Inflammatory macrophage treated with lipopolysaccharide for 4 hours (primary cell): ENCODE results near the gene CUZD1.
"Not testable (repeated sequence)": the region's sequence is repeated elsewhere in the genome, so short reads cannot be mapped to it uniquely, and the experiment has no call there.

Experiments
- DNase-seq: peaks from one replicate; pipeline ENCODE4 v3.0.0-alpha.2; 2020

CUZD1 gene, protein sequence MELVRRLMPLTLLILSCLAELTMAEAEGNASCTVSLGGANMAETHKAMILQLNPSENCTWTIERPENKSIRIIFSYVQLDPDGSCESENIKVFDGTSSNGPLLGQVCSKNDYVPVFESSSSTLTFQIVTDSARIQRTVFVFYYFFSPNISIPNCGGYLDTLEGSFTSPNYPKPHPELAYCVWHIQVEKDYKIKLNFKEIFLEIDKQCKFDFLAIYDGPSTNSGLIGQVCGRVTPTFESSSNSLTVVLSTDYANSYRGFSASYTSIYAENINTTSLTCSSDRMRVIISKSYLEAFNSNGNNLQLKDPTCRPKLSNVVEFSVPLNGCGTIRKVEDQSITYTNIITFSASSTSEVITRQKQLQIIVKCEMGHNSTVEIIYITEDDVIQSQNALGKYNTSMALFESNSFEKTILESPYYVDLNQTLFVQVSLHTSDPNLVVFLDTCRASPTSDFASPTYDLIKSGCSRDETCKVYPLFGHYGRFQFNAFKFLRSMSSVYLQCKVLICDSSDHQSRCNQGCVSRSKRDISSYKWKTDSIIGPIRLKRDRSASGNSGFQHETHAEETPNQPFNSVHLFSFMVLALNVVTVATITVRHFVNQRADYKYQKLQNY

DNA sequence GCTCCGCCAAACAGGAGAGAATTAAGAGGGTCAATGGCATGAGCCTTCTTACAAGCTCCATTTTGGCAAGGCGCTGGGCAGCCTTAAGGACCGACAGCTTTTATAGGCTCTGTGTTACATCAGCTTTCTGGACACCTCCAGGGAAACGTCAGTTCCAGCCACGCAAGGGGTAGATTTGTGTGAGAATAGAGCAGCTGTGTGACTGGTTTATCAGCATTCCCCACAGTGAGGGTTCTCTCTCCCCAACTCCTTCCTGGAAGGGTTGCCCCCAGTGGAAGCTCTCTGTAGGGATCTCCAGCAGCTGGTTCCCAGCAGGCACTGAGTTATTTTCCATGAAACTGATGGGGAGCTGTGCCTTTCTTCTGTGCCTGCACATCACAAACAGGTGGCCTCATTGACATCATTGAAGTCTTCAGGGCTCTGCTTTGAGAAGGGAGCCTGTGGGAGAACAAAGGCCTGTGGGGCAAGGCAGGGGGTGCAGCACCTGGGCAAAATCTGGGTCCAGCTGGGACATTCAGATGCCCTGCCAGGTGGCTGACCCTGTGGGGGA lies at the start of gene CUZD1:
CUZD1 (minus strand) TSS at position 75 of the 550 bp plus-strand sequence; CDS start at position 61, 14 bp downstream.
- DNase-seq: no peak

DNA sequence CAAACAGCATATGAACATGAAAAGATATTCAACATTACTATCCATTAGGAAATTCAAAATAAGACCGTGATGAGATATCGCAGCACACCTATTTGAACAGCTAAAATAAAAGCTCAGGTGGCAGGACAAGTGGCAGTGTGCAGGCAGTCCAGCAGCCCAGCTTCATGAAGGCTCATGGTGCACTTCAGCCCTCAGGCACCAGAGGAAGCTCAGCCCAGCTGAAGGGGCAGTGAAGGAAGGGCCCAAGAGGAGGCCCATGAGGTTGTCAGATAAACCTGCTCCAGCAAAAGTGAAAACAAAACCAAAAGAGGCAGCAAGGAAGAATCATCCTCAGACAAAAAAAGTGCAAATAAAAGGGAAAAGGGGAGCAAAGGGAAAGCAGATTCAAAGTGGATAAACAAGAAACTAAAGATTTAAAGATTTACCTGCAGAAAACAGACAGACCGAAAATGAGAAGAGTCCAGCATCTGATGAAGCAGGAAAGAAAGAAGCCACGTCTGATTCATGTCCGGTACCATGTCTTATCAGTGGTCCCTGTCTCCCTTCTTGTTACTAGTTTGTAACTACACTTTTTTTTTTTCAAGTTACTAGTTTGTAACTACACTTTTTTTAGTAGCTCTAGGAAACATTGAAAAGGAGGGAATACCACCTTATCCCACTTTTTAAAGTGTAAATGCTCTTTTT lies 48.7 kb upstream of the CUZD1 start:
- no peak for DNase-seq

DNA sequence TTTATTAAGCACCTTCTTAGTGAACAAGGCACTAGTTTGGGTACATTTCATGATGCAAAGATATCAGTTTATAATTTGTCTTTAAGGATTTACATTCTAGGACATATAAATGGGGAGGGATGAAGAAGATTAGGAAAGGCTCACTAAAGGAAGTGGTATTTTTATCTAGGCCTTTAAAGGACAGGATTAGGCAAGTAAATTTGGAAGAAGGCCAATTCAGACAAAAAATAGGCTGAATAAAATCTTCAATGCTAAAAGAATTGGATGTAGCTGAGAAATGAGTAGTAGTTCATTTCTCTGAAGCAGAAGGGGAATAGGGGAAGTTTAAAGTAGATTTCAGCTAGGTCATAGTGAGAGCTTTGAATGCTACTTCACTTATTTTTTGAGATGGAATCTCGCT lies 38.5 kb upstream of the CUZD1 start:
- no peak for DNase-seq

DNA sequence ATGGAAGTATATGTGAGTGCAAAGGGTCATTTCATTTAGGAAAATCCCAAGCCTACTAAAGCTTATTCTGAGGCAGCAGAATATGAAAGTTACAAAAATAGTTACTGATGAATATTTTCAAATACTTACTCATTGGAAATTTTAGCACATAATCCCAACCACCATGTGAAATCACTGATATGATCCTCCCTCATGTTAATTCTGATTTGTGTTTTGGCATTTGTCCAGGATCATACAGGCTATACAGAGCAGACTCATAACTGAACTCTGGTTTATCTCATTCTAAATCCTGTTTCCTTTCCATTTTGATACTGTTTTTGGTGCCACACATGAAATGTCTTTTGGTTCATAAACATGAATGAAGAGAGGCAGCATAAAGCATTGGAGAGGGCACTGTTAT lies 37.1 kb upstream of the CUZD1 start:
- DNase-seq: no peak

DNA sequence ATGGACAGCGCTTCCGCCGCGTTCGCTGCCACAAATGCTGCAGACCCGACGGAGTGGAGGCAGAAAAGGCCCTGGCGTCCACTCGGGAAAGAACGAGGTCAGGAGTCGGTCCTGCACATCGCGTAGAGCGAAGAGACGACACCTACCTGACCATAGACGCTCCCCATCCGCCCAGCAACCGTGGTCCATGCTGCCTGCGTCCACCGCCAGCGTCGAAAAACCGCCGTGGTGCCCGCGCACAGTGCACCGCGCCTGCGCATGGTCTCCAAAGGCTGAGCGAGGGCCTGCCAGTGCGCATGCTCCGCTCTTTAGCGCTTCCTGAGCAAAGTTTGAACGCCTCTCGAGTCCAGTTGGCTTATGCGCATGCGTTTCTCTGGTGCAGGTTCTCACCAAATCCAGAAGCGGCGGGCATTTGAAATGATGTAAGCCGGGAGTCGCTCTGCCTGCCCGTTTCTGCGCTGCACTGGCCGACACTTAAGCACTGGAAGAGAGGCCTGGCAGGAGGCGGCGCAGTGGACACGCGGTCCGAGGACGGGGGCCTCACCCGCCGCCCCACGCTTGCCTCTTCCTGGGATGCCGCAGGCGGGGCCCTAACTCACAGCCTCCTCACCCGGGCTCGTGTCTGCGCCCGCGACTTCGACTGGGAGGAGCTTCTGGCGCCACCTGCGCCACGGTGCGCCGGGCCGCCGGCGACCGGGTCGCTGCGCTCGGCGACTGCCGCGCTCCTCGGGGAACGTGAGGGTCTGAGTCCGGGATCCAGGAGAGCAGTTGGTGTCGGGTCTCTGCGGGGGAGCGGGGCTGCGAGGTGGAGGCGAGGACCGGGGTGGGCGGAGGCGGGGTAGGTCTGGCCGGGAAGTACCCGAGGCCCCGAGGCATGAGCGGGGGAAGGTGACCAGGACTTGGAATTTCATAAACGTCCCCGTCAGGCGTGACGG lies 33.9 kb upstream of the CUZD1 start, which contains the start of gene FAM24B:
FAM24B (minus strand) TSS at position 243 of the 935 bp plus-strand sequence. CDS start 29,066 bp downstream, outside the sequence.
- DNase-seq: peak; percentile 97

DNA sequence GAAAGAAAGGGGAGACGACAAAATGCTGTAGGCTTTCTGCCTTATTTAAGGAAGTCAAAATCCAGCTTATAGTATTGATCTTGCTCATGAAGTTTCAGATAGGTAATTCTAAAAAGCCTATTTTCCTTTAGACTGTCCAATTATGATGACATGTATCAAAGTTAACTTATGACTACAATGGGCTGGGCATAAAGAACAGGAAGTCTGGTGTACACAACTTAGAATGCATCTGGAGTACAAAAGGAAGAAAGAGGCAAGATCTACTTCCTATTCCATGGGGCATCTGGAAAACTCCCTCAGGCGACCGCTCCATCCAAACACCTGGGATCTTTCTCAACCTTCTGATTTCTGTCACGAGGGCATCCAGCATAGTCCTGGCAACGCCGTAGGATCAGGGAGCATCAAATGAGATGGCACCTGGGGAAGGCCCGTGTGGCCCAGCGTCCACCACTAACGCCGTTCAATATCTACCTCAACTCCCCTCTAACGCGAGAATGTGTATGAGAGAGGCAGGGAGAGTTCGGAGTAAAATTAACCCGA lies 33.2 kb upstream of the CUZD1 start:
- DNase-seq: peak; percentile 41

DNA sequence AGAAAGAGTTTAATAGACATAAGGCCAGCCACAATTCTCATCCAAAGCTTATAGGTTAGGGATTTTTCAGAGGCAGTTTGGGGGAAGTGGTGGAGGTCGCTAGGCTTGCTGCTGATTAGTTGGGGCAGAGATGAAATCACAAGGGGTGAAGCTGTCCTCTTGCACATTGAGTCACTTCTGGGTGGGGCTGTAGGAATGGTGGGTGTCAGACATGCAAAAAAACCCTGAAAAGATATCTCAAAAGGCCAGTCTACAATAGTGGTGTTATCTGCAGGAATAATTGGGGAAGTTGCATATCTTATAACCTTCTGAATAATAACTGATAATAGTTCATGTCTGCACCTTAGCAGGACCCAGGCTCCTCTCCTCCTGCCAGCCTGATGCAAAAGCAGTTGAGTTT lies 31.6 kb upstream of the CUZD1 start:
- DNase-seq: peak; percentile 26

DNA sequence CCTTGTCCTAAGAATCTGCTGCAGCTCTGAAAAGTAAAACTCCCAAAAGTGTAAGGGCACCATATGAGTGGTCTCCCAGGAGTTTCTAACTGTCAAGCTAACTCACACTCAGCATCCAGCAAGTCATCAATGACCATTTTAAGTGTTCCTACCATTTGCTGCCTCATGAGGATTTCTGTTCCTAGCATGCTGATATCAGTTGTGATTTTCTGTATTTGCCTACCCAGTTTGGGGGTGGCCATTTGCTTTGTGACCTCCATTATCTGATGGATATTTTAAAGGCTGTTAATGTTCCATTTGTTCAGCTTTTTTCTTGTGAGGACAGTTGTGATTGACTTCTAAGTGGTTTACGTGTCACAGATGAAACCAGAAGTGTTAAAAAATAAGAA lies 30.8 kb upstream of the CUZD1 start:
- DNase-seq: no peak

DNA sequence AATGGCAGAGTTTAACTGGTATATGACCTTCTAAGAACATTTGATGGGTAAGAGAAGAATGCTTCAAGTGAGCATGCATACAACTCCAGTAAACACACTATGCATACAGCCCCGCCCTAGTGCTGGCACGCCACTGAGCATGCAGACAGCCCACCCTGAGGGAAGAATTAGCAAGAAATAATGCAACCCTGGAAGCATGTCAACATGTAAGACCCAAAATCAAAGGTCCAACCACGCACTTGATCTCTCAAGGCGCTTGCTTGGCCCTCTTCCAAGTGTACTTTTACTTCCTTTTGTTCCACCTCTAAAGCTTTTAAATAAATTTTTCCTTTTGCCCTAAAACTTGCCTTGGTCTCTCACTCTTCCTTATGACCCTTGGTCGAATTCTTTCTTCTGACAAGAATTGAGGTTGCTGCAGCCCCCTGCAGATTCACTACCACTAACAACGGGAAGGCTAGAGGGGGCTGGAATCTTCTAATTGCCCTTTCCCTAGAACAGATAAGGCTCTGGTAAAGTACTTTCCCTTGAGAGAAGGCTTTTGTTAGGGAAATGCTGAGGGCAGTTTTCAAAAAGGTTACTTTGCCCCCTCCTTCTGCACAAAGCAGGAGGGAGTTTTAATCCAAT lies 30.3 kb upstream of the CUZD1 start:
- DNase-seq: no peak

DNA sequence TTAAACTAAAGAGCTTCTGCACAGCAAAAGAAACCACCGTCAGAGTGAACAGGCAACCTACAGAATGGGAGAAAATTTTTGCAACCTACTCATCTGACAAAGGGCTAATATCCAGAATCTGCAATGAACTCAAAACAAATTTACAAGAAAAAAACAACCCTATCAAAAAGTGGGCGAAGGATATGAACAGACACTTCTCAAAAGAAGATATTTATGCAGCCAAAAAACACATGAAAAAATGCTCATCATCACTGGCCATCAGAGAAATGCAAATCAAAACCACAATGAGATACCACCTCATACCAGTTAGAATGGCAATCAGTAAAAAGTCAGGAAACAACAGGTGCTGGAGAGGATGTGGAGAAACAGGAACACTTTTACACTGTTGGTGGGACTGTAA lies 26.3 kb upstream of the CUZD1 start:
- not testable (repeated sequence) for DNase-seq

DNA sequence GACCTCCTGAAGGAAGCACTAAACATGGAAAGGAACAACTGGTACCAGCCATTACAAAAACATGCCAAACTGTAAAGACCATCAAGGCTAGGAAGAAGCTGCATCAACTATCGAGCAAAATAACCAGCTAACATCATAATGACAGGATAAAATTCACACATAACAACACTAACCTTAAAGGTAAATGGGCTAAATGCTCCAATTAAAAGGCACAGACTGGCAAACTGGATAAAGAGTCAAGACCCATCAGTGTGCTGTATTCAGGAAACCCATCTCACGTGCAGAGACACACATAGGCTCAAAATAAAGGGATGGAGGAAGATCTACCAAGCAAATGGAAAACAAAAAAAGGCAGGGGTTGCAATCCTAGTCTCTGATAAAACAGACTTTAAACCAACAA lies 23.1 kb upstream of the CUZD1 start:
- DNase-seq: not testable (repeated sequence)

DNA sequence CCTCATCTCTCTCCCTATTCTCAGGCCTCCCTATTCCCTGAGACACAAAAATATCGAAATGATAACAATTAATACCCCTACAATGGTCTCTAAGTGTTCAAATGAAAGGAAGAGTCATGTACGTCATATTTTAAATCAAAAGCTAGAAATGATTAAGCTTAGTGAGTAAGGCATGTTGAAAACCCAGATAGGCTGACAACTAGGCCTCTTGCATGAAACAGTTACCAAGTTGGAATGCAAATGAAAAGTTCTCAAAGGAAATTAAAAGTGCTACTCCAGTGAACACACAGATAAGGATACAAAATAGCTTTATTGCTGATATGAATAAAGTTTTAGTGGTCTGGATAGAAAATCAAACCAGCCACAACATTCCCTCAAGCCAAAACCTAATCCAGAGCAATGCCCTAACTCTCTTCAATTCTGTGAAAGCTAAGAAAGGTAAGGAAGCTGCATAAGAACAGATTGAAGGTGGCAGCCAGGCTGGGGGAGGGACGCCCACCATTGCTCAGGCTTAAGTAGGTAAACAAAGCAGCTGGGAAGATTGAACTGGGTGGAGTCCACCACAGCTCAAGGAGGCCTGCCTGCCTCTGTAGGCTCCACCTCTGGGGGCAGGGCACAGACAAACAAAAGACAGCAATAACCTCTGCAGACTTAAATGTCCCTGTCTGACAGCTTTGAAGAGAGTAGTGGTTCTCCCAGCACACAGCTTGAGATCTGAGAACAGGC lies 21.3 kb upstream of the CUZD1 start:
- DNase-seq: not testable (repeated sequence)

DNA sequence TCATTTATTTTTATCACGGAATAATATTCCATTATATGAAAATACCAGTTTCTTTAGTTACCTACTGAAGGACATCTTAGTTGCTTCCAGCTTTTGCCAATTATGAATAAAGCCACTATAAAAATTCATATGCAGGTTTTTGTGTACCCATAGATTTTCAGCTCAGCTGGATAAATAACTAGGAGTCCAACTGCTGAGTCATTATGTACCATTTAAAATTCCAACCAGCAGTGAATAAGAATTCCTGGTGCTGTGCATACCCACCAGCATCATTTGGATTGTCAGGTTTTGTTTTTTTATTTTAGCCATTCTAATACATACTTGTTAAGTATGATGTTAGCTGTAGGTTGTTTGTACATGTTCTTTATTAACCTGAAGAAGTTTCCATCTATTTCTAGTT lies 19.2 kb upstream of the CUZD1 start:
- no peak for DNase-seq

DNA sequence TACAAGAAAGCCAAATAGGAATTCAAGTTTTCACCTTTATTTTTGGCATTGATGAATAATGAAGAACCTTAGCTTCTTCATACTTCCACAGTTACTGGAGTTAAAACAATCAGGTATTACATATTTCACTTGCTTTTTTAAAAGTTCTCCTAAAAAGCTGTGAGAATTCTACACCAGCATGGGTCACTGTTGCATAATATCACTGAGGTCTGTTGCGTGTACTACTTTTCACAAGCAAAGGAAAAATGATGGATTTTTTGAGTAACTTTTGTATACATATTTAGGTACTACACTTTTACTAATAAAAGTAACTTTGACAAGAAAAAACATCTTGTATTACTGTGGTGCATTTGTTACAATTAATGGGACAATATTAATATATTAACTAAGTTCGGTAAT lies 18.5 kb upstream of the CUZD1 start:
- DNase-seq: no peak

DNA sequence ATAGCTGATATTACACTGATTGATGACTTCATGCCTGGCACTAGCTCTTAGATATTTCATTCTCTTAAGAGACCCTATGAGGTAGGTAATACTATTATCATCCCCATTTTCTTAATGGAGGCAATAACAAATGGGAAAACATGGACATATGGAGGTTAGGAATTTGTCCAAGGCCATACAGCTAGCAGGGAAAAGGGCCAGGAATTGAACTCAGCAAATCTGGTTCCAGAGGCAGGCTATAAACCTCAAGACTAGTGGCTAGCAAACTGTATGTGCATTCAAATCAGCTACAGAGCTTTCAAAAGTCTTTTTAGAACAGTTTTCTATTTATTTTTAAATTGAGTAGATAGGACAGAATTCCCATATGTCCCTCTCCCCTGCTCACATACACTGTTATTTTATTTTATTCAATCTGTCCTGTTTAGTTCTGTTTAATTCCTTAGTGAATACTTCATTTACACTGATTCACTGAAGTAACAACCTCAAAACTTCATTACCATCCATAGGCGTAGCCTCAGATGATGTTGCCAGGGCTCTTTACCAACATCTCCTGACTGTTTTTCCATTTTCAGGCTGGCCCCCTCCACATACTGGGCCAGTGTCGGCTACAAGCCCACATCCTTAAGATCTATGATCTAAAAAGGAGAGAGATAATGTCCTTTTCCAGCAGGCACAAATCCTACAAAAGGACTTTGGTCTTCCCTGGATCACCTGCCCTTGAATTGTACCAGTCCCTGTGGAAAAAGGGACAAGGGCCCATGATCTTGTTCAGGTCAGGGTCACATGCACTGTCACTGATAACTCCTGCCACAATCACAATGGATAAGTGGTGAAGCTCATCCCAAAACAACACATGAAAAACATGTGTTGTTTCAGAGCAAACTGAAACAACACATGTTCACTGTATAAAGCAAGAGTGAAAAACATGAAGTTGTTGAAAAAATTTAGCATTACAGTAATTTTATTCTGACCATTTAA lies 17.8 kb upstream of the CUZD1 start:
- DNase-seq: no peak

DNA sequence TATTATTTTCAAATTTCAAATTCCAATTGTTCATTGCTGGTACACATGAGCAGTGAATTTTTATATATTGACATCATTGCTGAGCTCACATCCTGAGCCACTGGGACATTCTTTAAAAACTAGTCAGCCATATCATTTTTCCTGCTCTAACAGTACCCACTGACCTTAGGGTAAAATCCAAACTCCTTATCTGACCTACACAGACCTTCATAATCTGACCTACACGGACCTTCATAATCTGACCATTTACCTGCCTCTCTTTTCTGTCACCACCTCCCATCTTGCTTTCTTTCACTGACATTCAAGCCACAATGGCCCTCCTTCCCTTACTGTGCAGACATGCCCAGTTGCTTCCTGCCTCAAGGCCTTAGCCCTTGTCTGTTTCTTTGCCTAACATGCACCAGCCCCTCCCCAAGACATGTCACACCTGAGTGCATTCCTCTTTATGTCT lies 16.1 kb upstream of the CUZD1 start:
- DNase-seq: no peak

DNA sequence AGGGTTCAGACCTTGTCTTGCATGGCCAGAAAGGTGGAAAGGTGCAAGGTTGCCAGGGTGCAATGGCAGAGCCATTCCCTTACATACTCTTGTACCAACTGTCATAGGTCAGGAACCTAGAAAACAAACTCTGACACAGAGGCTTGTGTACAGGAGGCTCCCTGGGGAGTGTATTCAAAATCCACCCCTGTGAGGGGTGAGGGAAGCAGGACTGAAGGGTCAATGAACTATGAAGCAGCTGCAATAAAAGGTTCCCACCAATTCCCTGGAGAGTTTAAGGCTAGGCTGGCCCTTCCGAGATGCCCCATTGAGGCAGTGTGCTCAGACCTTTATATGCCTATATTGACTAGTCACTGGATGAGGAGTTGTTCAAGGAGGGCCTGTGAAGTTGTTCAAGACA lies 13.9 kb upstream of the CUZD1 start:
- DNase-seq: no peak

DNA sequence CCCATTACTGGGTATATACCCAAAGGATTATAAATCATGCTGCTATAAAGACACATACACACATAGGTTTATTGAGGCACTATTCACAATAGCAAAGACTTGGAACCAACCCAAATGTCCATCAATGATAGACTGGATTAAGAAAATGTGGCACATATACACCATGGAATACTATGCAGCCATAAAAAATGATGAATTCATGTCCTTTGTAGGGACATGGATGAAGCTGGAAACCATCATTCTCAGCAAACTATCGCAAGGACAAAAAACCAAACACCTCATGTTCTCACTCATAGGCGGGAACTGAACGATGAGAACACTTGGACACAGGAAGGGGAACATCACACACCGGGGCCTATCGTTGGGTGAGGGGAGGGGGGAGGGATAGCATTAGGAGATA lies 12.4 kb upstream of the CUZD1 start:
- DNase-seq: not testable (repeated sequence)

DNA sequence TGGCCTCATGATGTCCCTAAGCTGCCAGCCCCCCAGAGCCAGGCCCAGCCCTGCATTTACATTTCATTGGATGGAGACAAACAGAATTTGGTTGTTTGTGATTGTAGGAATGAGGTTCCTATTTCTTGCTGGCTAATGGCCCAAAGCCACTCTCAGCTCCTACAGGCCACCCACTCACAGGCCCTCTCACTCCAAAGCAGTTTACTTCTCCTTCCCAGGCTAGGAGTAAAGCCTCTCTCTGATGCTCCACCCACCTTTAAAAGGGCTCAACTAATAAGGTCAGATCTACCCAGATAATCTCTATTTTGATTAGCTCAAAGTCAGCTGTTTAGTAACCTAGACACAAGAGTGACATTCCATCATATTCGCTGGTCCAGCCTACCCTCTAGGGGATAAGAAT lies 11.2 kb upstream of the CUZD1 start:
- DNase-seq: peak; percentile 40

DNA sequence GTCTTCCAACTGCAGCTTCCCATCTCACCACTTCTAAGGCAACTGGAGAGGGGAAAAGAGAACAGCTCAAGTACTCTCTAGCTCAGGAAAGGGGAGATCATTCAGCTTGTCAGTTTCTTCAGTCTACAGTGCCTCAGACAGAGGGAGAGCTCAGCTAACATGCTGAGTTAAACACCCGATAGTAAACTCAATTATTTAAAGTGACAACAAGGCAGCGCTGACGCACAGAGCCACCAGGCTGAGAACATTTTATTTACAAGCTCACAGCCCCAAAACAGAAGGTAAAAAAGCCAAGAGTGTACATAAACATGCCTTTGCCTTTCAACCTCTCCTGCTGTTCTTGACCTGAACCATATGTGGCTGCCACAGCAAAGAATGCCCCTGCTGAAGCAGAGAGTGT lies 10.1 kb upstream of the CUZD1 start:
- DNase-seq: no peak
